Right hindlimb (tissue), 1 donor: ENCODE measurements around the gene GULP1.
"Not testable (repeated sequence)": the region's sequence is repeated elsewhere in the genome, so short reads cannot be mapped to it uniquely, and the experiment has no call there.

ENCODE experiments used
- DNase-seq: peaks from one replicate; pipeline ENCODE4 v3.0.0-alpha.2; 2018

GULP1 gene

DNA sequence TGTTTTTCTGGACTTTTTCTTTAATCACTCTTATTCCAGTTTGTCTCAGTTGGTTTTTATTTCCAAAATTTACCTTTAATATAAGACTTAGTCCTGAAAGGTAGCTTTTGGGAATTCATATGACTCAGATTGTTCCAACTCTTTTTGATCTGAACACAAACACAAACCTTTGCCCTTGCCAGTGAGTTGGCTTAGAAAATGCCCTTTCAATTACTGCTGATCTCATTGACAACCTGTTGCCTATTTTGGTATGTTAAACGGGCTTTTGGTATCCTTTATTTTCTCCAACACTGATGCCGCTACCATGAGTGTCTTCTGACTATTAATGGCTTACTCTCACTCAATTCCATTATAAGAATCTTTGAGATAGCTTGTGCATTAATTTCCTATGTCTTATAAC, 143.4 kb downstream of the GULP1 start:
- no peak for DNase-seq

- no peak for DNase-seq
Observed at GRCh38 chr2:188437537-188437936, 145.9 kb downstream of the GULP1 start.

- no peak for DNase-seq
Observed at GRCh38 chr2:188439986-188440385, 148.3 kb downstream of the GULP1 start.

DNA sequence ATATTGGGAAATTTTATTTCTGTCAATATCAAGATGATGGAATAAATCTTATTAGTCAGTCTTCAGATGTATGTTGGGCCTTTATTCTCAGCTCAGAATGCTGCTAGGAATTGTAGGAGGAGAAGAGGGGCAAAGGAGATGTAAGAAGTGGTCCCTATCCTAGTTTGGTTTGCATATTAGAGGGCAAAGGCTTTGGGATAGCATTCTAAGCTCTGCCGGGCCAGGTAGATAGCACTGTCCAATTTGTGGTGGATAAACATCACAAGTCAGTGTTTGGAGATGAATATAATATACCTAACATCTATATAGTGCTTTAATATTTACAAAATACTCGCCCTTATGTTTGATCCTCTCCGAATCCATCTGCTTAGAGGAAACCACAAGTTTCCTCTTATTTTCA, 149.2 kb downstream of the GULP1 start:
- no peak for DNase-seq

DNA sequence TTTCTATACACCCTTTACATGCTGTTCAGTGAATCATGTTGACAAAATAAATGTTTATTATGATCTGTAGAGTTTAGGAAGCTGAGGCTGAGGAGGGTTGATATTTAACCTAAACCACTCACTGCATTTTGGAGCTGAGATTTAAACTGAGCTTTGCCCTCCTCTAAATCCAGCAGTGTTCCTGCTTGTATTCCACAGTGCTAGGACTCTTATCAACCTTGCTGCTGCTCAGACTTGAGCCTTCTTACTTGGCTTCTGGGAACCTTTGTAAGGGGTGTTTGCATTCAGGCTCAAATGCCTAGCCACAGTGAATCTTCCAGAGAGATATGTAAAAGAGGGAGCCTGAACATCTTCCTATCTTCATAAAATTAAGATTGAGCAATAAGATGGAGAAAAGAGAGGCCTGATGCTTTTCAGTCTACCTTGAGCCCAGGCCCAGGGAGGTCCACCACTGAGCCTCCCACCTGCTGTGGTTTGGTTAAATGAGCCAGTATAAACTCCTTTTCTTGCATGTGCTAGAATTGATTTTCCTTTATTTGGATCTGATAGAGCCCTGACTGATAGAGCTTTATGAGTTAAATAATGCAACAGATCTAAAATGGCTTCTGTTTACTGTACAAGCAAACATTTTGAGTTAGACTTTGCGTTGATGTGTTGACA, 149.7 kb downstream of the GULP1 start:
- no peak for DNase-seq

DNA sequence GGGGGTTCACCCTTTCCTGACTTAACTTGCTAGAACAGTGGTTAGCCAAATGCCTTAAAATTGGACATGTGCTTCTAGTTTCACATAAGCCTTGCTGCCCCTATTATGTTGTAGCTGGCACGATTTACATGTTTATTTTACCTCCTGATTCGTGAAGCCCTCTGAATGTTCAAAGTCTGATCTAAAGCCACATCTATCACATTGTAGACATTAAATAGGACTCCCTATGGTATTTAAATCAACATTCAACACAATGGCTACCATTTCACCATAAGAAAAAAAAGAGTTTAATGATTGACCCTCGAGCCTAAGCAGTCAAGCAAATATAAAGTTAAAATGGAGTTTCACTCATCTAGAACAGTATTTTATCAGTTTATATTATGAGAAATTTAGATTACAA, 151.5 kb downstream of the GULP1 start:
- no peak for DNase-seq

DNA sequence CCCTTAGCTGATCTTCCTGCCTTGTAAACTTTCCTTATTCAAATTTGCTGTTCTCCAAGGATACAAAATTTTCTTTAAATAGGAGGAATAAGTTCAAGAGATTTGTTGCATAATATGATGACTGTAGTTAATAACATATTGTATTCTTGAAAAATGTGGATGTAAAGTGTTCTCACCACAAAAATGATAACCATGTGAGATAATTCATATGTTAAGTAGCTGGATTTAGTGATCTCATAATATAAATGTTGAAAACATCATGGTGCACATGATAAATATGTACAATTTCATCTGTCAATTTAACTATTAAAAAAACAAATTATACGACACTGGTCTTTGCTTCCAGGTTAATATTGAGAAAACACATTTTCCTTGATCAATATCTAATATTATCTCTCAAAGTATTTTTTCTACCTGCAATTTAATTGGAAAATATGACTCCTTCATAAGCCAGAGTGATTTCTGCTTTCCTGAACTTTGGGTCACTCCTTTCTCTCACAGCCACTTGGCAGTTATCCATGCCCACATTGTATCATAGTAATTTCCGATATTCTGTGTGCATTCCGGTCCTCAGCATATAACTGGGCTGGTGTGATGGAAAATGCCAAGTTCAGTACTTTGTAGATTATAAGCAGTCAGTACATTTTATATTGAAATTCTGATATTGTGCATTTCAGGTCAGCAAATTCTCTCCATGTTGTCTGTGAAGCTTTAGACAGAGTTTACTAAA, 152.6 kb downstream of the GULP1 start:
- DNase-seq = no peak

DNA sequence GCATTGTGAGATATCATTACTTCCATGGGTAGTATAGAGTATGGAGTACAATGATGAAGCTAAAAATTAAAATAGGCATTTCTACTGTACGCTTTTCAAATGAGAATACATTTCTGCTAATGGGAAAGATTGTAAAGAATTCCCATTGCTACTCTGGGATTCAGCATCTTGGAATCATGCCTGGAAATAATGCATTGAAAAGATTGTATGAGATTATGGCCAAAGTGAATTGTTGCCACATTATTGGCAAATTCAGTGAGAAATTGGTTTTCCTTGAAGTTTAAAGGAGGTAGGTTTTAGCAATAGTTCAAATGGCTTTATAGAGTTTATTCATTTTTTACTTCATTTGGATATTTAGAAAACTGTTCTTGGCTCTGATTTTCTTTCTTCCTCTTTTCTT, 157.9 kb downstream of the GULP1 start:
- no peak for DNase-seq

GRCh38 chr2:188449971-188450370, 158.3 kb downstream of the GULP1 start:
- no peak for DNase-seq

- no peak for DNase-seq
Observed at GRCh38 chr2:188450732-188451483, 159.2 kb downstream of the GULP1 start.

DNA sequence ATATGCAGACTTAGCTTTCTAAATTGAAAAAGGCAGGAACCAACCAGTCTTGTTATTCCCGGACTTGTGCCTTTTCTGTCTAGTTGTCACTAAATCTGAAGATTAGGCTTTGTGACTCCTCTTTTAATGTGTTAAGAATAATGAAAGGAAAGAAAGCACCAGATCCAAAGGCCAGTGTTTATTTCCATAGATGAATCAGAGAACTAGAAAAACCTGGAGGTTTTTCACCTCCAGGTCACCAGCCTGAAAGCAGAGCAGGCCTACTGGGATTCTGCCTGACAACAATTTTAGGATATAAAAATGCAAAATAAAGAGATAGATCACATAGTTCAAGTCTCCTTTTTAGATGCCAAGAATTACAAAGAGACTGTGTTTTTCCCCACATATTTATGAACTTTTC, 160.4 kb downstream of the GULP1 start:
- no peak for DNase-seq

DNA sequence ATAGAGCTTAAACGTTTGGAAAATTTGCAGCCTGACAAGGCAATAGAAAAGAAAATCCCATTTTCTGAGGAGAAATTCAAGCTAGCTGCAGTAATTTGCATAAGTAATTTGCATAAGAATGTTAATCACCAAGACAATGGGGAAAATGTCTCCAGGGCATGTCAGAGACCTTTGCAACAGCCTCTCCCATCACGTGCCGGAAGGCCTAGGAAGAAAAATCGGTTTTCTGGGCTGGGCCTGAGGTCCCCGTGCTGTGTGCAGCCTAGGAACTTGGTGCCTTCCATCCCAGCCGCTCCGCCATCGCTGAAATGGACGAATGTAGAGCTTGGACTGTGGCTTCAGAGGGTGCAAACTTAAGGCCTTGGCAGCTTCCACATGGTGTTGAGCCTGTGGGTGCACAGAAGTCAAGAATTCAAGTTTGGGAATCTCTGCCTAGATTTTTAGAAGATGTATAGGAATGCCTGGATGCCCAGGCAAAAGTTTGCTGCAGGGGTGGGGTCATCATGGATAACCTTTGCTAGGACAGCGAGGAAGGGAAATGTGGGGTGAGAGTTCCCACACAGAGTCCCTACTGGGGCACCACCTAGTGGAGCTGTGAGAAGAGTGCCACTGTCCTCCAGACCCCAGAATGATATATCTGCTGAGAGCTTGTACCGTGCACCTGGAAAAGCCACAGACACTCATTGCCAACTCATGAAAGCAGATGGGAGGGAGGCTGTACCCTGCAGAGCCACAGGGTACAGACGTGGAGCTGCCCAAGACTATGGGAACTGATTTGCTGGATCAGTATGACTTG, 164.6 kb downstream of the GULP1 start:
- DNase-seq = no peak

DNA sequence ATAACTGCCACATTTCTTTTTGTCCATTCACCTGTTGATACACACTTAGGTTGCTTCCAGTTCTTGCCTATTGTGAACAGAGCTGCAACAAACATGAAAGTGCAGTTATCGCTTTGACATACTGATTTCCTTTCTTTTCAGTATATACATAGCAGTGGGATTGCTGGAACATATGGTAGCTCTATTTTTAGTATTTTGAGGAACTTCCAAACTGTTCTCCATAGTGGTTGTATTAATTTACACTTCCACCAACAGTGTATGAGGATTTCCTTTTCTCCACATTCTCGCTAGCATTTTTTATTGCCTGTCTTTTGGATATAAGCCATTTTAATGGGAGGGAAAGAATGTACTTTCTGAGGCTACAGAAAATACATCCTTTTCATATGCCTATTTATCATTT, 167.4 kb downstream of the GULP1 start:
- no peak for DNase-seq

GRCh38 chr2:188466078-188466477, 174.4 kb downstream of the GULP1 start:
- DNase-seq = not testable (repeated sequence)

DNA sequence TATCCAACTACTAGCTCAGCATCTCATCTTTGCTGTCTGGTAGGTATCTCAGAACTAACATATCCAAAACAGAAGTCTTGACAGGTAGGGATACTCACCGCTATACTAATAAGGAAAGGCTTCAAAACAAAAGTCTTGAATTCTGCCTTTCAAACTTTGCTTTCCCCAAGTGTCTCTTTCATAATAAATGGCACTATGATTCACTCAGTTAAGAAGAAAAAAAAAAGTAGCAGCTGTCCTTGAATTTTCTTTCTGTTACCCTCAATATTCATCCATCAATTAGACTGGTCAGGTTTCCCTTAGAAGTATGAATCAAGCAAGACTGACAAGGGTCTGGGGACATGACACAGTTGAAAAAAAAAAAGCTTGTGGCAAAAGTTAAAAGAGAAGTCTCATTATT, 175.1 kb downstream of the GULP1 start:
- no peak for DNase-seq

GRCh38 chr2:188471166-188471565, 179.5 kb downstream of the GULP1 start:
- no peak for DNase-seq

DNA sequence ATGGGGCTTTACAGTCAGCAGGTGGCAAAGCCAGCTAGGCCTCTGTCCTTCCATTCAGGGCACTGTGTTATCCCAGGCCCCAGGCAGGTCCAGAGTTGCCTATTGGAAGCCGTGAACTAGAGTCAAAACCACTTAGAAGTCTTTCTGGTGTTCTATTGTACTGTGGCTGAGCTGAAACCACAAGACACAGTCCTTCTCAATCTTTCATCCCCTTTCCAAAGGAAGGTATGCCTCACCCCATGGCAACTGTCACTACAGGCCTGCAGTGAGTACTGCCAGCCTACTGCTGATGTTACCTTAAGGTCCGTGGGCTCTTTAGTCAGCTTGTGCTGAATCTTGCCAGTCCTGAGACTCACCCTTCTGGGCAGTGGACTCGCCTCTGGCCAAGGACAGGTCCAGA, 181.6 kb downstream of the GULP1 start:
- DNase-seq = no peak

DNA sequence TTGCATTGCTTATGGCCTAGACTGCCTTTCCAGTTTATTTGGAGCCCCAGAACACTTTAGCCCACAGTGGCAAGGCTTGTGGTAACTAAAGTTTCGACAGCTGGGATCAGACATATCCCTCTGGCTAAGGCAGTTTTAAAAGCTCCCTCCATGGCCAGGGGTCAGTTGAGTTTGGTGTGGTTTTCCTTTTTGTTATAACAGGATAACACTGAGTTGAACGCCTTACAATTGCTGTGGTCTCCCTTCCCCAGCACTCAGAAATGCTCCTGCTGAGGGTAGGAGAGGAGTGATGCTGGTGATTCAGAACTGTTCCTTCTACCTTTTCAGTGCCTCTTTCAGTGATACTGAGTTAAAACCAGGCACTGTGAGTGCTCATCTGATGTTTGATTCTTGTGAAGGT, 182.6 kb downstream of the GULP1 start:
- DNase-seq = no peak

DNA sequence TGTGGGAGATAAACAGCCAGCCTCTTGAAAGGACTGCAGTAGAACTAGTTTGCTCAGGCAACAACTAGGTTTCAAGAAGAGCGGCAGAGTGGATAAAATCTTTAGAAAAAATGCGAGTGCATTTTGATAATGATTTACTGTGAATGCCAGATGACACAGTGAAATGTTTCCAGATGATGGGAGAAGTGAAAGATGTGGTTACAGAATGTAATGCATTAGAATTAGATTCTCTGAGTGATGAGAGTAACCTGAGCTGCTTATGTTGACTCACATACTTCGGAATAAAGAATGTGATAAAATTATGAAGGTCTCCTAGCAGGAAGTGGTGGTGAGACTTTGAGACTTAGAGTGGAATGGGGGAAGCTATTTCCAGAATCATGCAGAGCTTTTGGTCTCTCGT, 184.3 kb downstream of the GULP1 start:
- no peak for DNase-seq

DNA sequence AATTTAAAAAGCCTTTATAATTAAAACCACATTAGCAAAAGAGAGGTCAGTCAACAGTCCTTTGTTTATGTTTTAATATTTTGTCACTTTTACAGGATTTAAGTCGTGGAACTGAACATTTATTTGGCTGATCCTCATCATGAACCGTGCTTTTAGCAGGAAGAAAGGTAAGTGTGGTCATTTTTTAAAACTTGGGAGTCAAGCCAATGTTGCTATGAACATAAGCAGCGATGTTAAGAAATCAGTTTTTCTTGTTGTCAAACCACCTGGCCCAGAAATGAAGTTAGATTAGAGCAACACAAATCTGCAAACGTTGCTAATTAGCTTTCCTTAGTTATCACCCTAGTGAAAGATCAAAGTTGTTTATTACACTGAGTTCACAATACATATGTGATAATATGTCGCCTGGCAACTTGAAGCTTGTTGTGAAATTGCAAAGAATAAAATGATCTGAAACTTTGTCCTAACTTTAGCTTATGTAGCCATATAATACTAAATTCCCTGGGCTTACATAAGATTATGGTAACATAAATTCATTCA, 186.0 kb downstream of the GULP1 start:
- DNase-seq = no peak

GRCh38 chr2:188478724-188479123, 187.1 kb downstream of the GULP1 start:
- DNase-seq = no peak

GRCh38 chr2:188481474-188481873, 189.8 kb downstream of the GULP1 start:
- DNase-seq = no peak

DNA sequence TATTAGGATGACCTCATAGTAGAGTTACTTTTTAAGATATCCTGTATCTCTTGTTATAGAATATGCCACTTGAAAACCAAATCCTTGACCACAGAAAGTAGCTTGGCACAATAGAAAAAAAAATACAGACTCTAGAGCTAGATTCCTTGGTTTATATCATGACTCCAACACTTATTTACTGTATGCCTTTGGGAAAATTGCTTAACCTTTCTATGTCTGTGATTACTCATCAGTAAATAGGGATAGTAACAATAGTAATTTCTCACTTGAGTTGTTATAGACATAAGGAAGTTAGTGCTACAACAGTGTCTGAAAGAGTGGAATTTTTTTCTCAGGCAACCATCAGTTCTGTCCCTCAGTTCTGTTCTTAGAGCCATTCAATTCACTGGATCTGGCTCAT, 193.8 kb downstream of the GULP1 start:
- DNase-seq = no peak
